HFFc6 (cell line): ENCODE measurements around the gene IMMP2L. TPM values are rescaled to one million over a fixed set of nuclear protein-coding genes. Genes with fewer than 3 reads are reported as not detected.

Experiments used
- DNase-seq: peaks from one replicate; pipeline ENCODE4 v3.0.0-alpha.2; 2018
- H3K27ac Mint-ChIP-seq: 2 replicates; pipeline ENCODE4 v1.8.0; 2020; ENCODE audit warnings: mild to moderate bottlenecking, mixed read lengths
- H3K27me3 Mint-ChIP-seq: 2 replicates; pipeline ENCODE4 v1.8.0; 2021; ENCODE audit warnings: mild to moderate bottlenecking, moderate library complexity, mixed read lengths; ENCODE audit not compliant: insufficient read depth
- H3K36me3 Mint-ChIP-seq: 2 replicates; pipeline ENCODE4 v1.8.0; 2021; ENCODE audit warnings: low read depth, mixed read lengths
- H3K4me1 Mint-ChIP-seq: 2 replicates; pipeline ENCODE4 v1.8.0; 2020; ENCODE audit warnings: low read depth, mixed read lengths
- H3K4me3 Mint-ChIP-seq: 2 replicates; pipeline ENCODE4 v1.8.0; 2020; ENCODE audit warnings: mild to moderate bottlenecking, moderate library complexity, mixed read lengths
- H3K9me3 Mint-ChIP-seq: 2 replicates; pipeline ENCODE4 v1.8.0; 2020; ENCODE audit warnings: mild to moderate bottlenecking, mixed read lengths
- CTCF ChIP-seq: fragments of 200-600 bp; sonication (generic); IDR thresholded peaks from 2 replicates; pipeline ENCODE4 v1.5.0; 2021; ENCODE audit warnings: antibody characterized with exemption, mild to moderate bottlenecking
- total RNA-seq, 6 experiments: library from RNA; stranded (reverse); fragmentation: NEBNext Ultra II Directional; extraction: Animal tissue kit (Norgen Biotek cat#: 25700); gene quantifications; 2 replicates in 1 of 6; 3 replicates in 5 of 6; pipeline ENCODE4 v1.2.3, GENCODE V29; 2021

Gene IMMP2L
- total RNA-seq, 6 experiments from 2014 or later = 7.2 to 13.6 (median 10.1) TPM

GRCh38 chr7:110983822-110984456, 578.4 kb downstream of the IMMP2L start:
- Mint-ChIP-seq H3K4me3 (no peak overlapping the region), H3K36me3 (no peaks in the 10 kb centered on the region), H3K9me3 (no peaks in the 10 kb centered on the region), H3K27ac (no peak overlapping the region), H3K27me3 (no peaks in the 10 kb centered on the region; the same call in 1 of the 2 replicates), H3K4me1 (0 out of 2 replicates have a peak, but pooled peaks cover 8% of the 10 kb centered on the region)
- no peak for DNase-seq
- TF ChIP-seq CTCF = no peak

- no peak for TF ChIP-seq CTCF
Observed at GRCh38 chr7:110977127-110977737, 585.1 kb downstream of the IMMP2L start.

GRCh38 chr7:110975486-110975885, 586.8 kb downstream of the IMMP2L start:
- no peaks in the 10 kb centered on the region for H3K9me3 Mint-ChIP-seq
- DNase-seq = no peak
- H3K27ac Mint-ChIP-seq = no peak overlapping the region
- no peaks in the 10 kb centered on the region; the same call in none of the 2 replicates for H3K27me3 Mint-ChIP-seq
- H3K36me3 Mint-ChIP-seq = no peaks in the 10 kb centered on the region
- TF ChIP-seq CTCF = no peak
- H3K4me1 Mint-ChIP-seq = peaks cover 29% of the 10 kb centered on the region
- H3K4me3 Mint-ChIP-seq = no peak overlapping the region

More at GRCh38 chr7:110977127-110977737, 585.1 kb downstream of the IMMP2L start:
- H3K9me3 Mint-ChIP-seq = no peaks in the 10 kb centered on the region
- no peak overlapping the region for H3K27ac Mint-ChIP-seq
- no peaks in the 10 kb centered on the region; the same call in 1 of the 2 replicates for H3K27me3 Mint-ChIP-seq
- no peak for DNase-seq
- H3K36me3 Mint-ChIP-seq = no peaks in the 10 kb centered on the region
- peak overlapping the region; percentile 32; the same call in 1 of the 2 replicates for H3K4me3 Mint-ChIP-seq
- peaks cover 28% of the 10 kb centered on the region for H3K4me1 Mint-ChIP-seq

GRCh38 chr7:110974441-110974840, 587.9 kb downstream of the IMMP2L start:
- Mint-ChIP-seq H3K9me3 (no peaks in the 10 kb centered on the region), H3K4me3 (no peak overlapping the region), H3K4me1 (peaks cover 29% of the 10 kb centered on the region), H3K36me3 (no peaks in the 10 kb centered on the region), H3K27me3 (no peaks in the 10 kb centered on the region; the same call in none of the 2 replicates), H3K27ac (no peak overlapping the region)
- TF ChIP-seq CTCF = no peak
- no peak for DNase-seq

- H3K4me1 Mint-ChIP-seq = peaks cover 29% of the 10 kb centered on the region
- H3K27ac Mint-ChIP-seq = no peak overlapping the region
Observed at GRCh38 chr7:110973196-110973990, 588.9 kb downstream of the IMMP2L start.

More at GRCh38 chr7:110973196-110973990, 588.9 kb downstream of the IMMP2L start:
- TF ChIP-seq CTCF = no peak
- Mint-ChIP-seq H3K36me3 (no peaks in the 10 kb centered on the region), H3K4me3 (no peak overlapping the region), H3K27me3 (no peaks in the 10 kb centered on the region; the same call in none of the 2 replicates), H3K9me3 (no peaks in the 10 kb centered on the region)
- no peak for DNase-seq
